HG03558 (cell line): ENCODE data around the gene CBLN3.
"Not testable (repeated sequence)": the region's sequence is repeated elsewhere in the genome, so short reads cannot be mapped to it uniquely, and the experiment has no call there.

ENCODE experiments used
- ATAC-seq: cut with Tn5 transposase; IDR thresholded peaks from one replicate; pipeline ENCODE4 v1.9.1; 2021; ENCODE audit warnings: moderate number of reproducible peaks; ENCODE audit not compliant: unreplicated experiment; ENCODE audit errors: extremely low read depth

CBLN3 gene

DNA sequence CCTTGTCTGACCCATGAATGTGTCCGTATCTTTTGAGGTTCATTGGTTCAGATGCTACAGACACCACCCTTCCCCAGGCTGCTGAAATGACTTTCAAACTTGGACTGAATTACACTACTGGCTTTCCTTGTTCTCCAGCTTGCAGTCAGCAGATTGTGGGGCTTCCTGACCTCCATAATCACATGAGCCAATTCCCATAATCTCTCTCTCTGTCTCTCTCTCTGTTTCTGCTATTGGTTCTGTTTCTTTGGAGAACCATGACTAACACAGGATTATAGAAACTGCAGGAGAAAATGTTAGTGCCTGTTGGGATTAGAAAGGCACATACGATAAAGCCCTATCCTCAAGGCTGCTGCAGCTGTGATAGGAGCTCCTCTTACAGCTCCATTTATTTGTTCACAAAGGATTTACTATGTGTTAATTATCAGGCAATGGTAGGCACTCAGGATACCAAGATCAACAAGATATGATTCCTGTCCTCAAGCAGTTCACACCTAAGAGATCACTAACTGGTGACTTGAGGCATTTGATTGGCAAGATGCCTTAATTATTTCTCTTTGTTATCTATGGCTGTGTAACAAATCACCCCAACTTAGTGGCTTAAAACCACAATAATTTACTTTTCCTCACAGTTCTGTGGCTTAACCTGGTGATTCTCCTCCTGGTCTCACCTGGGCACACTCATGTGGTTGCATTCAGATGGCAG lies 40.8 kb downstream of the CBLN3 start:
- no peak for ATAC-seq

DNA sequence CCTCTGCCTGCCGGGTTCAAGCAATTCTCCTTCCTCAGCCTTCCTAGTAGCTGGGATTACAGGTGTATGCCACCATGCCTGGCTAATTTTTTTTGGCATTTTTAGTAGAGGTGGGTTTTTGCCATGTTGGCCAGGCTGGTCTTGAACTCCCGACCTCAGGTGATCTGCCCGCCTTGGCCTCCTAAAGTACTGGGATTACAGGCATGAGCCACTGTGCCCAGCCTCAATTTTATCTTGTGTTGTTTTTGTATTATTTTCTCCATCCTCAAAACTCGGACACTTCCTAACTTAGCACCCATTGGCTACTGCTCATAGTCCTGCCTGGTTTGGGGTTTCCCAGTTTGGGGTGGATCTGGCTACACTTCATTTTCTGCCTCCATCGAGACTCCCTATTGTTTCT lies 41.9 kb downstream of the CBLN3 start:
- ATAC-seq, result not testable (repeated sequence)

GRCh38 chr14:24387009-24387345 lies 42.5 kb downstream of the CBLN3 start:
- no peak for ATAC-seq

DNA sequence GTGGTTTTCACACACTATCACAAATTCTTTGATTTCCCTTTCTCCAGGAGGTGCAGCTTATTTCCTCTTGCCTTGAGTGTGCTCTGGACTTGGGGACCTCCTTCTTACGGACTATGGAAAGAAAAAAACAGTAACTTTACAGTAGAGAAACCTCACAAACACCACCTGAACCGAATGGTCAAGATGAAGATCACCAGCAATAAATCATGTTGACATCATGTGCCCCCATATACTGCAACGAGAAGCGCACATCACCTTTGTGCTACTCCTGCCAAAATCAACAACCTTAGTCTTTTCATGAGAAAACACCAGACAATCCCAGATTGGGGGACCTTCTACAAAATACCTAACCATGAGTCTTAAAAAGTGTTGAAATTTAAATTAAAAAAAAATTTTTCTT lies 43.9 kb downstream of the CBLN3 start:
- ATAC-seq, result no peak

GRCh38 chr14:24384169-24384568 lies 45.3 kb downstream of the CBLN3 start:
- no peak for ATAC-seq

GRCh38 chr14:24382064-24382371 lies 47.5 kb downstream of the CBLN3 start:
- no peak for ATAC-seq

DNA sequence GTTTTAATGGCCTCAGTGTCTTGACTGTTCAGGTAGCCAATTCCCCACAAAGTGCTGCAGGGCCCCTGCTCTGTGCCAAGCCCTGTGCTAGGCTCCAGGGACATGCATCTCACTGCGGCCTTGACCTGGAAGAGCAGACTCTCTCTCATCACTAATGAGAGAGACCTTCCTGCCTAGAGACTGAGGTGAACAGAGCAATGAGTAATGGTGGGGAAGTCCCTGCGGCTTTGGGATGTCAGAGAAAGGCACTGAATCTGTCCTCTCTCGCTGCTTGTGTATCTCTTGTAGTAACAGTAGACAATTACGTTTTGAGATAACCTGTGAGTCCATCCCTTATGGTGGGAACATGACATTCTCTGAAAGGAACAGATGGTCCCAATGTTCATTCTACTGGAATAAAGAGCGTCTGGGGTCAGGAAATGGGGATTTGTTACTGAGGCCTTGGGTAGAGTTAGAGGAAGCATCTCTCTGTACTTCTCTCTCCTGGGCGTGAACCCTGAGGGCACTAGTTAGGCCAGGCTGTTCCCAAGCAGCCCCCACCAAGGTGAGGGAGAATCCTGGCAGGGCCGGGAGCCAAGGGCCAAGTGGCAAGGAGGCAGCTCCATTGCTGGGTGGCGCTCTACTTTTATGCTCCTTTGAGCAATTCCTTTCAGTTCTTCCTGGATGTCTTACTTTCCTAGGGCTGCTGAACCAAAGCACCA lies 48.0 kb downstream of the CBLN3 start:
- ATAC-seq, result no peak

DNA sequence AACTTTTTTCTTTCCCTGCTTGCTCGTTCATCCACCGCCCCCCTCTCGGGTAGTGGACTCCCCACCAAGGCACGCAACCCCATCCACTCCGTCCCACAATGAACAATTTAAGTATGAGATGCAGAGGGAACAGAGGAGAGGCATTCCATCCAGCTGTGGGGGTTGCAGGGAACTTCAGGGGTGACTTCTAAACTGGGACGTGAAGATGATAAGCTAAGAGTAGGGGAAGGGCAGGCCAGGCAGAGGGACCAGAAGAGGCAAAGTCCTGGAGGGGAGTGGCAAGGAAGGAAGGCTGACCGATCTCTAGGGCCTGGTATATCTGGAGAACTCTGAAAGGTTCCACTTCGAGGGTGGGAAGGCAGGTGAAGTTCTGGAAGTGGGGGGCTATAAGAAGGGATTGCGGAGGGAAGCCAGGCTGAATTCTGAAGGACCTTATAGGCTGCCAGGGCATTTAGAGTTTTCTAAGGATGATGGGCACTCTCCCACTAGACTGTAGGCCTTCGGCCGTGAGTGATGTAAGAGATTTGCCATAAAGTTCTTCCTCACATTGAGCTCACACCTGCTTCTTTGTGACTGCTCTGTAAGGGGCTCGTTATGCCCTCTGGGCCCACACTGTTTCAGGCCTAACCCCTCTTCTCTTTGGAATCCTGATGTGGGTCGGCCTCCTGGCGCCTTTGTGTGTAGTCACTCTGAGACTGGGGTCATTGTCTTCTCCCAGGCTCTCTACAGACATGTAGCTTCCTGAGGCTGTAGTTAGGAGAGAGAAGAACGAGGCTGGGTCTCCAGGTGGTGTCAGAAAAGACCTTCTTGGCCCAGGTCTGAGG lies 49.3 kb downstream of the CBLN3 start:
- ATAC-seq, result no peak

- ATAC-seq, result no peak
These were observed 50.2 kb downstream of the CBLN3 start for GRCh38 chr14:24378981-24379906.

- no peak for ATAC-seq
These were observed 51.1 kb downstream of the CBLN3 start for GRCh38 chr14:24378327-24378726.

DNA sequence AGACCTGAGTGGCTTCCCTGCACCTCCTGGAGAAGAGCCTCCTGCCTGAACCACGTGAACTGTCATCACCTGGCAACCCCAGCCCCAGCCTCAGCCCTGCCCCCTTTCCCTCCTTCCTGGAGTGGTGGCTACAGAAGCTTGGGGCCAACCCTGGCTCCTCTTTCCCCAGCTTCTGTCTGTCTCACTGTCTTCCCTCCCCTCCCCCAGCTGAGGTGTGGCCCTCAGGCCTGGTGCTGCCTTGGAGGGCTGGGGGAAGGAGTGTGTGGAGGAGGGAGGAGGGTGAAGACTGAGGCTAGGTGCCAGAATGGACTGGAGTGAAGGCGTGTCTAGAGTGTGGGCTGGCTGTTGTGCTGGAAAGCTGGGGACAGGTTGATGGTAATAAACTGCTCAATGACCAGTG lies 51.8 kb downstream of the CBLN3 start:
- no peak for ATAC-seq

DNA sequence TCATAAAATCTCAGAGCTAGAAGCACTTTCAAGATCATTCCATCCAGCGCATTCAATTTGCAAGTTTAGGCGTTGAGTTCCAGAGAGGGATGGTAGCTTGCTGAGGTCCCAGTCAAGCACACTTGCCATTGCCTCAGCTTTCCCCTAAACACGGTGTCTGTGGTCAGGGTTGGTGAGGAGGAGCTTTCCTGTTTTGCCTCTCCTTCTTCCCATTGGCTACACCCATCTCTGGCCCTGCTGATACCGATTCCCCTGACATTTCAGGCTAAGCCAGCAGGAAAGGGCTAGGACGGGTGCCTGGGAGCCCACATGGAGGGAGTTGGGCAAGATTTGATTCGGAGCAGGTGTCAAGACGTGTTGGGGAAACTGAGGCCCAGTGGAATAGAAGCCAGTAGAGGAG lies 52.3 kb downstream of the CBLN3 start:
- ATAC-seq, result no peak
